Adipose tissue (tissue), 3 donors: ENCODE measurements around the gene PM20D1. TPM values are rescaled to one million over a fixed set of nuclear protein-coding genes. Genes with fewer than 3 reads are reported as not detected.
A peak's percentile ranks its signal among the peaks of the same experiment; 100 is the strongest.
"Not testable (repeated sequence)": the region's sequence is repeated elsewhere in the genome, so short reads cannot be mapped to it uniquely, and the experiment has no call there.

Experiments used
- H3K27ac ChIP-seq: one replicate; pipeline ENCODE4 v1.5.1; 2013; ENCODE audit warnings: low read depth, low read length
- WGBS, 3 donors: extraction: QIAGEN DNeasy Blood & Tissue Kit; methylation state at CpG; one replicate each; pipeline ENCODE4 v1.1.7; 2013; 5-methylcytosine and 5-hydroxymethylcytosine counted together
- polyA plus RNA-seq, 3 donors: library from polyadenylated mRNA; stranded (reverse); fragments of 200-250 nt; gene quantifications; one replicate each; pipeline ENCODE4 v1.2.3, GENCODE V29; 2013
- donor health status: healthy with polysubstance abuse.
- donor health status: Bipolar disorder and iron deficiency.
- donor health status: healthy.

Gene PM20D1
- polyA plus RNA-seq, 3 donors: 0.10 to 15.5 (median 0.45) TPM

DNA sequence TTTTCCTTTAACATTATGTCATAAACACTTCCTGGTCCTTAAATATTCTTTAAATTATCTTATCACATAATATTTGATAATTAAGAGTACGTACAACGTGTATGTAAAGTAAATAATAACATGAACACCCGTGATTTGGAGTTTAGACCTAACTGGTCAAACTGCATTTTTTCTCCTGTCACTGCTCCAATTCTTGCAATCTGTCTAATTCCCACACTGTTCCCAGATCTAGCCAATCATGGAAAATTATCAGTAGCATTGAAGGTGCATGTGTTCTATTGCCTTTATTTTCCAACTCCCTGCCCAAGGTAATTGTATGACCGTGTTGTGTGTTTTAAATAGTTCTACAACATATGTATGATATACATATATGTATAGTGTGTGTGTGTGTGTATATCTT lies 2.1 kb upstream of the PM20D1 start:
- 24 to 93% (median 88%) methylated on average over 4 of the region's 4 CpGs for WGBS, 3 donors
- H3K27ac ChIP-seq: no peak overlapping the region

DNA sequence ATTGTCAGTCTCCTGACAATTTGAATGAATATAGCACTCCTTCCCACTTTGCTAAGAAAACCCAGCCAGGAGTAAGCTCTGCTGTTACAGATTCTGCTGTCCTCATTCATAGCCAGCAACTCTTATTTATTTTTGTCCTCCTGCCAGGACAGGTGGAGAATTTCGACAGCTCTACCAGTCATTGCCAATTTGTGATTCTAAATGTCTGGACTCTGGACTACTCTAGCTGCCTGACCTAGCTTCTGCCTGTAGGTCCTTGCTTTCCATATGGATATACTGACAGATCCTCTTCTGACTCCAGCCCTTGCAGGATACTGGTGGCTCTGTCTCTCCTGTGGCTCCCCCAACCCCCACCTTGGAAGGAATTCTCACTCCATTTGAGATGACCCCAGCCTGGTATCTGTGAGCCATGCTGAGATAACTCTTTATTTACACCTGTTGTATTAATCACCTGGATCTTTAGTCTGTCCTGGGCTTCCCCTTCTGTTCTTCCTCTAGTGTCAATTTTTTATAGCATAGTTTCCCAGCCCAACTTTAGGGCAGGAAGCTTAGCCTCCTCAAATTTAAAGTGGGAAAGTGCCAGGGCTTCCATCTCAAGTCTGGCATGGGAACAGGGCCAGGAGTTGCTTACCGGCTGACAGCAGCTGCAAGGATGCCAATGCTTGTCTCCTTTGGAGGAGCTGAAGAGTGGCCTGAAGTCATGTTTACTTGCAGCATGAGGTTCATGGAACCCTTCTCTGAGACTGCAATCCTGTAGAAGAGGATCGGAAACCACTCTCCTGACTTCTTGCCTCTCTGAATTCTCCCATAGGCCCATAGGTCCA lies 6.7 kb downstream of the PM20D1 start:
- WGBS, 3 donors: 45 to 76% (median 76%) methylated on average over 3 of the region's 3 CpGs

DNA sequence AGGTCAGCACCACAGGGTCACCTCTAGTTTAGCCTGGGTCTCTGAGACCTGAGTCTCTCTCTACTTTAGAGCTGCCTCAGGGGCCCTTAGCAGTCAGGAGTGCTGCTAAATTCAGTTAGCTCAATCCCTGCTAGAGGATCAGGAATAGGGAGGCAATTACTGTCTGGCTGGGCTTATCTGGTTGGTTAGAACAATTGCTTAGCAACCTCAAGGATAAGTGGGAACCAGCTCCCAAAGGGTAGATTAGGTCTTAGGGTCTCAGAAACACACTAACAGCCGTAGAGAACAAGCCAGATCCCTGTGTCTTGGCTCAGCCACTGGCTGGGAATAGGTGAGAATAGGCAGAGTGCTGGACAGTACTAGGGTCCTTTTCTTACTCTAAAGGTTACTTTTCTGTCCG lies 7.7 kb downstream of the PM20D1 start:
- WGBS, 3 donors: 44 to 92% (median 91%) methylated on average over 2 of the region's 2 CpGs
- no peak overlapping the region for H3K27ac ChIP-seq

More for the DNA sequence above, 6.7 kb downstream of the PM20D1 start:
- H3K27ac ChIP-seq: no peak overlapping the region

DNA sequence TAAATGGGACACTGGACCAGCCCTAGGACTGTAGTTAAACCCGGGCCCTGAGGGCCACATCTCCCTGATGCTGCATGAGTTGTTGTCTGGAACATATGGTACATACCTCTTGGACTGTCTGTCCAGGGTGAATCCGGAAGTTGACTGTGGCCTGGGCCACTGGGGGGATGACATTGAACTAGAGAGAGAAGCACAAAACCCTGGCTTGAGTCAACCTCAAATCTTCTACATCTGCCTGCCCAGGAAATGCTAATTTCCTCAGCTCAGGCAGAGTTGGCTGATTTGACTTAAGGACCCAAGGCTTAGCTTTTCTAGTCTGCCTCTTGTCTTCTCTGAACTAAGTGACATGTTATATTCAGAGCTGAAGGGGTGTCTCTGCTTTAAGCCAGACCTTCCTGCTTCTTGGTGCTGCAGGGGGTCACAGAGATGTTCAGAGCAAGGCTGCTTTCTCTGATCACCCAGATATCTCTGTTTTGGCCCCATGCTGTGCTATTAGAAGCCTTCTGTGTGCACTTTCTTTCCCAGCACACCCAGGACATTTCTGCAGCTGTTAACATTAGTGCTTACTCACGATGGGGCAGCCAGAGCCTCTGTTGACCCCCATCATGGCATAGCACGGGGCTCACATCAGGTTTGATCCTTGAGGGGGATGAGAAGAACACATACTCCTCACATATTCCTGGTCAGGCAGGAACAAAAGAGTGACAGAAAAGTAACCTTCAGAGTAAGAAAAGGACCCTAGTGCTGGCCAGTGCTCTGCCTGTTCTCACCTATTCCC lies 9.6 kb downstream of the PM20D1 start:
- no peak overlapping the region for H3K27ac ChIP-seq
- WGBS, 3 donors: 65 to 72% (median 69%) methylated on average over 4 of the region's 4 CpGs

DNA sequence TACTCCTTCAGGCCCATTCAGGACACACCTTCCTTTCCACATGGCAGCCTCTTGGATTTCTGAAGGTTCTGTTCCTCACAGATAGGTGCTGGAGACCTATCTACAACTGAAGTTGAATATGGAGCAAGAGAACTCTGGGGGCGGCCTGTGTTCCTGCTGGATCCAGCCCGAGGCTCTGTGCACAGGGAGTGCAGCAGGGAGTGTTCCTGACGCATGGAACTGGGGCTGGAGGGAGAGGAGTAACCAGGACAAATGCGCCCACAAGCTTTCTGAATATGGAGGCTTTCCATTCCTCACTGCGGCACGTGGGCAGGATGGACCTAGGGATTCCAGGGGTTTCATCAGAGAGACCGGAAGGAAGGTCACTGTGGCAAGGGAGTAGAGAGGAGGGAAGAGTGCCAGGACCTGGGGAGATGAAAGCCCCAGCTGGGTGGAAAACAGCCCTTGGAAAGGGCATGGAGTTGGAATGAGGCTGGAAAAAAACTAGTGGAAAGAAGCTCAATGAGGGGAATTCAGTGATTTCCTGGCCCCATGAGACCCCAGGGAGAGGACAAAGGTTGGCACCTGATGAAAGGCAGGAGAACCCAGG lies 12.5 kb downstream of the PM20D1 start:
- H3K27ac ChIP-seq: no peak overlapping the region
- WGBS, 3 donors: 83 to 85% (median 84%) methylated on average over 7 of the region's 7 CpGs

DNA sequence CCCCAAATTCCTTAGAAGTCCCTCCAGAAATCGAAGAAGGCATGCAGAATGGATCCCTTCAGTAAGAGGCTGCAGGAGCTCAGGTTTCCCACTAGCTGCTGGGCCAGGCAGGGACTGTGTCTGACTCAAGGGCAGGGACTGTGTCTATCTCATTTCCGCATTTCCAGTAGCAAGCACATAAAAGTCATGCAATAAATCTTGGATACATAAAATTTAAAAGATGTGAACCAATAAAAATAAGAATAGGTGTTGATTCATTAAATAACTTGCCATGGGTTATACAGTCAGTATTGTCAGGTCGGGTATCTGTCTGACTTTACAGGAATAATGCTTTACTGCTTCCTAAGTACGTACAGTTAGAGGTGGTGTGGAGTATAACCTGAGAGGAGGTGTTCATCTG lies 15.2 kb downstream of the PM20D1 start:
- WGBS, 3 donors: 89 to 90% (median 90%) methylated on average over 4 of the region's 4 CpGs
- no peak overlapping the region for H3K27ac ChIP-seq

DNA sequence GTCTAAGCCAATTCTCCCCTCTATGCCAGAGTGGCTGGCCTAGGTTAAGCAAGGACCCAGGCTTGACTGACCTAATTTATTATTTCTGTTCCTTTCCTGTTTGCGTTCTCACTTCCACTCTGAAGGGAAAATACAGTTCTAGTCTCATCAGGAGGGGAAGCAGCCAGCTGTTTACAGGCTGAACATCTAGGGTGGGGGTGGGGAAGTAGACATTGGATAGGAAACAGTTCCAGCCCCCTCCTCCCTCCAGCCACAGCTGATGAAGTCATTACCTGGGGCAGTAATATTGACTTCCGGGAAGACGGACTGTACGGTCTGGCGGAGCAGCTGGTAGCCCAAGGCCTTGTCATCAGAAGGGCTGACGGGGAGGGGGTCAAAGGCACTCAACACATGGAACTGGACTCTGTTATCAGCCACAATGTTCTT lies 17.6 kb downstream of the PM20D1 start:
- WGBS, 3 donors: 66 to 78% (median 77%) methylated on average over 6 of the region's 6 CpGs
- no peak overlapping the region for H3K27ac ChIP-seq

DNA sequence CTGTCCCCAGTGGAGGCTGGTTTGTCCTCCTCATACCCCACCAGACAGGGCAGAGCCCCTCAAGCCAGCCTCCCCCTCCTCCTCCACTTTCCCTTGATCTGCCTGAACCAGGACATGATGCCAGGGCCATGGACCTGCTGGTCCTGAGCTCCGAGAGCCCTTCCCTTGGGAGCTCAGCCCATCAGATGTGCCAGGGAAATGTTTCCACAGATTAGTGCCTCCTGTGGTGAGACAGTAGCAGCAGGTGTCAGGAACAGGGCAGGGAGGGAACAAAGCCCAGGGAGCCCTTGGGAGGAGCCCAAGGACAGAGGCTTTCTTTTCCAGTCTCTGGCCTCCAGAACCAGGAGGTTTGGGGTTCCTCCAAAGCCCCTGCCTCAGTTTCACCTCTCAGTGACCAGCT lies 22.3 kb downstream of the PM20D1 start:
- WGBS, 3 donors: 15 to 58% (median 53%) methylated on average over 1 of the region's 1 CpG
- no peak overlapping the region for H3K27ac ChIP-seq

DNA sequence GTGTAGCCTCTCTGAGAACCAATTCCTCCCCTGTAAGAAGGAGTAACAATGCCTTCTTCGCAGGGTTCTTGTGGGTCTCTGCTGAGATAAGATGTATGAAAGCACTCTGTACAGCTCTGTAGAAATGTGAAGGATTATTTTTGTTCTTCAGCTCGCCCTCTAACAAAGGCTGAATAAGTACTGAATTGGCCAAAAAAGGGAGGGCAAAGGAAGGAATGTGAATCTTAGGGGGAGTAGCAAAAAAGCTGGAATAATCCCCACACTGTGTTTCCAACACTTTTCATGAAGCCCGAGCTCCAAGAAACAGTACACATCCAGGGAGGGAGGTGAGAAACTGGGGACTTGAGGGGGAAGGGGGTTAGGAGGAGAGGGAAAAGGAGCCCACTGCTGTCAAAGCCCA lies 22.9 kb downstream of the PM20D1 start:
- WGBS, 3 donors: 51 to 84% (median 55%) methylated on average over 3 of the region's 3 CpGs

DNA sequence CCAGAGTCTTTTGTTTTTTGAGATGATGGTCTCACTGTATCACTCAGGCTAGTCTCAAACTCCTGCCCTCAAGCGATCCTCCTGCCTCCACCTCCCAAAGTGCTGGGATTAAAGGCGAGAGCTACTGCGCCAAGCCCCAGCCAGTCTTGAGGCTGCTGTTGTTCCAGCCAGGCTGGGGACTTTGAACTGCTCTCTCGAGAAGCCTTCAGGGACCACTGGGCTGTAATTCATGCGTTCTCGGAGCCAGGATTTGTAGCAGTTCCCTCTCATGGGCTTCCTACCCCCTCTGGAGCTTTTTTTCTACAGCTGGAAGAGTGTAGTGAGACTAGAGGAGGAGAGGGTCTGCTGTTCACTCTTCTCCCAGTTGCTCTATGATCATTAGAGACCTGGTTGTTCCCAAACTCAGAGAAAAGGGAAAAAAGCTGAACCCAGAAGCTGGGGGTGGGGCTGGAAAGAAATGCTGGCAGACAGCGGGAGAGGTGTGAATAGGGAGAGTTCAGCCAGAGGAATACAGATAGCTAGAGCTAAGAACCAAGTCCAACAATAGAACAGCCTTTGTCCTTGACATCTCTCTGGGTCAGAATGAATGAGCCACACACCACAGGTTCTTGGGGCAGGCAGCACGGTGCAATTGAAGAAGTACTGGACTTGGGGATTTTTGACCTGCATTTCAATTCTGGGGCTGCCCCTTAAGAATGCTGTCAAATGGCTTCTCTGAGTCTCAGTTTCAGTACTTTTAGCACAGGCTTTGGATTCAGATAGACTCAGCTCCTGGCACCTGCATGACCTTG lies 23.7 kb downstream of the PM20D1 start:
- no peak overlapping the region for H3K27ac ChIP-seq
- WGBS, 3 donors: 60 to 64% (median 64%) methylated on average over 8 of the region's 8 CpGs

More for the DNA sequence above, 22.9 kb downstream of the PM20D1 start:
- no peak overlapping the region for H3K27ac ChIP-seq

DNA sequence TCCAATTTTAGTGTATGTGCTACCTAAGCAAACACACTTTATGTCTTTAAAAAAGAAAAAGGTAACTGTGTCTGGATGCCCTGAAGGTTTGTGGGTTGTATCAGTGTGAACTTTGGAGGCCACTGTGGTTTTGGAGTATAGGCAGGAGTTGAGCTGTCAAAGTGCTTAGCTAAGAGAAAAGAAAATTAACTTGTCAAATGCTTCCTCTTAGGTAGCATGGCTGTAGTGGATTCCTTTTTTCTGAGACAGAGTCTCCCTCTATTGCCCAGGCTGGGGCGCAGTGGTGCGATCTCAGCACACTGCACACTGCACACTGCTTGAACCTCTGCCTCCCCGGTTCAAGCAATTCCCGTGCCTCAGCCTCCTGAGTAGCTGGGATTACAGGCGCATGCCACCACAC lies 25.8 kb downstream of the PM20D1 start:
- 97% methylated on average over 5 of the region's 5 CpGs for WGBS, 3 donors

DNA sequence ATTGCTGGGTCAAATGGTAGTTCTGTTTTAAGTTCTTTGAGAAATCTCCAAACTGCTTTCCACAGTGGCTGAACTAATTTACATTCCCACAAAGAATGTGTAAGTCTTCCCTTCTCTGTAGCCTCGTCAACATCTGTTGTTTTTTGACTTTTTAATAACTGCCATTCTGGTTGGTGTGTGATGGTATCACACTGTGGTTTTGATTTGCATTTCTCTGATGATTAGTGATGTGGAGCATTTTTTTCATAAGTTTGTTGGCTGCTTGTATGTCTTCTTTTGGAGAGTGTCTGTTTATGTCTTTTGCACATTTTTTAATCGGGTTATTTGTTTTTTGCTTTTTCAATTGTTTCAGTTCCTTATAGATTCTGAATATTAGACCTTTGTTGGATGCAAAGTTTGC lies 26.7 kb downstream of the PM20D1 start:
- not testable (repeated sequence) for H3K27ac ChIP-seq
- 86 to 95% (median 94%) methylated on average over 2 of the region's 2 CpGs for WGBS, 3 donors

More for the DNA sequence above, 25.8 kb downstream of the PM20D1 start:
- H3K27ac ChIP-seq: no peak overlapping the region

DNA sequence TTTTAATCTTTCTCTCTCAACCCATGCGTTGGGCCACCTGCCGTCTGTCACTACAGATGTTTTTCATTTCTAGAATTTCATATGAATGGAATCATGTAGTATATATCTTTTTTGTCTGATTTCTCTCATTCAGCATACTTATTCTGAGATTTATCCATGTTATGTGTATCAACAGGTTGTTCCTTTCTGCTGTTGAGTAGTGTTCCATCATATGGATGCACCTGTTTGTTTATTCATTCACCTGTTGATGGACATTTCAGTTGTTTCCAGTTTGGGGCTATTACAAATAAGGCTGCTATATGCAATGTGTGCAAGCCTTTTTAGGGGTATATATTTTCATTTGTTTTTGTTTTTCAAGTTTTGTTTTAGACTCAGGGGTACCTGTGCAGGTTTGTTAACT lies 27.5 kb downstream of the PM20D1 start:
- 90 to 93% (median 92%) methylated on average over 2 of the region's 2 CpGs for WGBS, 3 donors
- H3K27ac ChIP-seq: no peak overlapping the region

DNA sequence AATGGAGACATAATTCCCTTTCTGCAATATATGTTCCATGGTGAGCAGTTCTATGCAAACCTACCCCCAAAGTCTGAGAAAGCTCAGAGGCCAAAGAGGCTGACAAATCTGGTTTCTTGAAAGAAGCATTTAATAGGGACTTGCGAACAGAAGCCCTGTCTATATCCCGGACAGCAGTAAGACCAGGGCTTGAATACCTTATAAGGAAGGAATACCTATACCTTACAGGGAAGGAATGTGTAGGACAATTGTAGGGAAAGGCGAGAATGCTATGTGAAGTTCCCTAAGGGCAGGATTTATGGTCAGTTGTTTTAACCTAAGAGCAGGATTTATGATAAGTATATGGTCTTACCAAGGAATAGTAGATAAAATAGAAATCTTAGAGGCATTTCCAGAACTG lies 31.9 kb downstream of the PM20D1 start:
- H3K27ac ChIP-seq: no peak overlapping the region
- WGBS, 3 donors: 94 to 98% (median 96%) methylated on average over 3 of the region's 3 CpGs

DNA sequence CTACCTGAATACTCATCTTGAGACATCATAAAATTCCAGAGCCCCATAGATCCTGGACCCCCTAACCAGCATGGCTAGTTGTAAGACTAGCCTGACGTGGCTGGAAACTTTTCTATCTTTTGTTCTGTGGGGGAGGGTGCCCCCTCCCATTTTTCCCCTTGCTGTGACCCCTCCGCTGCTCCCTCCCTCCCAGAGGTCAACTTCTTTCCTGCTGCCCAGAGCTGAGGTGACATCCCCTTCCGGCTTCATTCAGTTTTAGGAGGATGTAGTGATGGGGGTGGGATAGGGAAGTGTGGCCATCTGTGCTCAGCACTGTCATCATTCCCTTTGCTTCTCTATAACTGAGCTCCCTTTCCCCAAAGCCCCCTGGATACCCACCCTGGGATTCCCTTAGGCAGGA lies 32.6 kb downstream of the PM20D1 start:
- H3K27ac ChIP-seq: no peak overlapping the region
- WGBS, 3 donors: 62 to 87% (median 78%) methylated on average over 3 of the region's 3 CpGs

DNA sequence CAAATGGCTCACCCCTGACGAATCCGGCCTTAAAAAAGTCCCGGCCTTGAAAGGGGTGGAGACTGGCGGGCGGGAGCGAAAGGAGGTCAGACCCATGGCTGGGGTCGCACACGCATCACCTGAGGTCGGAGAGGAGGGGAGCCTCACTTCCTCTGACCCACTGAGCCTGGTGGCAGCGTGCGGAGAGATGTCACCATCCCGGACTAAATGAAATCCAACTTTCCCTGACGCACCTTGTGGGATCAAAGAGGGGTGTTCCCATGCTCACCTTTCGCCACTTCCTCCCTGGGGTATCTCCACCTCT lies 36.2 kb downstream of the PM20D1 start:
- H3K27ac ChIP-seq: no peak overlapping the region
- 4 to 6% (median 6%) methylated on average over 14 of the region's 14 CpGs for WGBS, 3 donors

DNA sequence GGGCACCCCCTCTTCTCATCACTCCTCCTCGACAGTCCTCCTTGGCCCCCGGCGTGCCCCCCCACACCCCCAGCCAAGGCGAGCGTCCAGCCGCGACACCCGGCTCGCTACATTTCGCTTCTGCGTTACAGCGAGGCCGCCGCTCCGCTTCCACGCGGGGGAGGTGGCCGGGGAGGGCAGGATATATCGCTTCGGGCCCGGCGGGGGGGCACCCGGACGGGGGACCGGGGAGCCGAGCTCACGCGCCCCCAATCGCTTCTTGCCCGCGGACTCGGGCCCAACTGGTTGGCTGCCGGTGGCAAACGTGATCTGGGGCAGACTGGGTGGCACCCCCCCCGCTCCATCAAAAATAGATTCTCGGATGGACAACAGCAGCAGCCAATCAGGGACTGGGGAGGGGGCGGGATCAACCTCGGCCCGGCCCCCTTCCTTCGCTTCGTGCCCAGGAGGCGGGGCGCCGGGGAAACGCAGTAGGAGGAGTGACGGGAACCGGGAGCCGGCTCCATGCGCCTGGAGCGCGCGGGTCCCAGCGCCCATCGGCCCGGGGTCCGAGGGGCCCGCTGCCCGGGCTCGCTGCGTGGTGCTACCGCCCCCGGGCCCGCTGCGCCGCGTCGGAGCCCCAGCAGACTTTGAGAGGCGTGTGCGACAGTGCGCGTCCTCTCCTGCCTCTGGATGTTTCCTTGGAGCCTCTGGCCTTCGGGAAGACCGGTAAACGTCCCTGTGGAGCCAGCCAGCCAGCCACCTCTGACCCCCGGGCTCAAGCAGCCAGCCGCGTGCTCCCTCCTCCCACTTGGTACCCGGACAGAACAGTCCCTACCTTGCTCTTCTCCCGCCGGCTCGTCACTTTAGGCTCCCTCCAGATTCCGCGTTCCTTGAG lies 36.8 kb downstream of the PM20D1 start, which contains the start of gene SLC41A1:
Gene SLC41A1 (minus strand): TSS at position 321 of the 877 bp plus-strand sequence. CDS start 2,757 bp downstream, outside the sequence.
- 0 to 1% (median 1%) methylated on average over 65 to 83 of the region's 83 CpGs for WGBS, 3 donors

More for the DNA sequence above, 36.8 kb downstream of the PM20D1 start, which contains the start of gene SLC41A1:
- H3K27ac ChIP-seq: peak within 1 kb of the TSS; percentile 34
